Adrenal gland (tissue), 12 donors: Measurements from ENCODE around the gene STX5. TPM values are rescaled to one million over a fixed set of nuclear protein-coding genes. Genes with fewer than 3 reads are reported as not detected.

Experiments
- DNase-seq, 7 donors: peaks; one replicate each; pipeline ENCODE4 v3.0.0-alpha.2; 2019 to 2020
- H3K27ac ChIP-seq, 5 donors: fragments of 200-600 bp; sonication (generic) in 4 of 5; 1 replicate in 3 of 5; 2 replicates in 2 of 5; pipeline versions ENCODE4 v1.5.1 to v1.8.0; 2016 to 2020; ENCODE audit warnings: mild to moderate bottlenecking in 1 of 5
- H3K27me3 ChIP-seq: fragments of 200-600 bp; 2 replicates; pipeline ENCODE4 v1.8.0; 2021
- H3K36me3 ChIP-seq, 2 donors: fragments of 200-600 bp; replicated peaks in 1 of 2; 1 replicate in 1 of 2; 2 replicates in 1 of 2; pipeline versions ENCODE4 v1.5.1 to v1.8.0; 2018 to 2022
- H3K4me1 ChIP-seq, 2 donors: fragments of 200-600 bp; replicated peaks in 1 of 2; 1 replicate in 1 of 2; 2 replicates in 1 of 2; pipeline versions ENCODE4 v1.5.1 to v1.8.0; 2018 to 2021
- H3K4me3 ChIP-seq, 4 donors: fragments of 200-600 bp; sonication (generic) in 3 of 4; one replicate each; pipeline ENCODE4 v1.5.1; 2016 to 2018
- H3K9me3 ChIP-seq, 3 donors: fragments of 200-600 bp; sonication (generic) in 1 of 3; replicated peaks in 1 of 3; 1 replicate in 2 of 3; 2 replicates in 1 of 3; pipeline versions ENCODE4 v1.5.1 to v1.8.0; 2016 to 2021
- CTCF ChIP-seq, 6 experiments: fragments of 450-650 bp in 4 of 6; fragments of 200-600 bp in 2 of 6; sonication (generic) in 1 of 6; IDR thresholded peaks; 1 replicate in 5 of 6; 2 replicates in 1 of 6; pipeline versions ENCODE4 v1.5.1 to v1.8.0; 2016 to 2021; ENCODE audit warnings: antibody characterized with exemption in 6 of 6, mild to moderate bottlenecking in 2 of 6, moderate library complexity in 1 of 6
- POLR2A ChIP-seq, 2 donors: fragments of 450-650 bp; IDR thresholded peaks; one replicate each; pipeline ENCODE4 v1.6.1; 2017; ENCODE audit warnings: antibody characterized with exemption in 2 of 2, mild to moderate bottlenecking in 2 of 2, moderate library complexity in 1 of 2
- whole genome bisulfite sequencing, 4 donors: extraction: QIAGEN DNeasy Blood & Tissue Kit in 2 of 4; methylation state at CpG; one replicate each; pipeline versions ENCODE4 v1.1.5 to v1.1.7; 2013 to 2017; 5-methylcytosine and 5-hydroxymethylcytosine counted together
- intact Hi-C, 2 donors: fragments of 100-400 bp; cut with DNase I; formaldehyde crosslinking; loops; one replicate each; pipeline versions ENCODE4 v1.14.1 to v1.15.0; 2022 to 2023
- polyA plus RNA-seq, 3 donors: library from polyadenylated mRNA; stranded (reverse); fragments of 200-250 nt in 2 of 3; fragments of 350-450 nt in 1 of 3; fragmentation: Illumina TruSeq in 1 of 3; extraction: RNeasy Lipid Tissue Mini Kit (QIAGEN cat#74804) in 1 of 3; gene quantifications; one replicate each; pipeline ENCODE4 v1.2.3, GENCODE V29; 2013 to 2014
- total RNA-seq, 9 donors: library from RNA; depleted of rRNA in 4 of 9; stranded (reverse); fragments of >200 nt in 4 of 9; fragments of 120-200 nt in 1 of 9; fragmentation: NEBNext Ultra II Directional in 1 of 9; extraction: Animal tissue kit (Norgen Biotek cat#: 25700) in 1 of 9; gene quantifications; one replicate each; pipeline versions ENCODE4 v1.1.0 to v1.2.4, GENCODE V29; 2013 to 2023
- donor health status: healthy with polysubstance abuse.
- donor health status: Bipolar disorder and iron deficiency.
- donor health status: DM: yes; HTN: yes; CAD: no.
- donor health status: DM: no; HTN: no; CAD: no.
- donor health status: DM: no; HTN: no; CAD: no.
- donor health status: DM: yes; HTN: yes; CAD: no.

STX5 gene
- total and polyA plus RNA-seq, 12 donors = 19.7 to 59.9 (median 36.0) TPM

- Histone ChIP-seq H3K27ac (peak overlapping the region; percentile 65 to 93 (median 89)), H3K36me3 (peaks cover 0 to 40% of the 10 kb centered on the region in 2 donors), H3K4me3 (peak overlapping the region; percentile 25 to 69 (median 54)), H3K4me1 (peaks cover 15 to 28% of the 10 kb centered on the region in 2 donors), H3K27me3 (no peaks in the 10 kb centered on the region), H3K9me3 (no peaks in the 10 kb centered on the region)
- DNase-seq = peak in 5 of 7 donors; percentile 32 to 66 (median 50)
- 1 to 5% (median 2%) methylated on average over 14 of the region's 14 CpGs for WGBS, 4 donors
- intact Hi-C loops = no loop called here
- TF ChIP-seq CTCF (IDR thresholded peaks at IDR 0.05) (no peak), POLR2A (IDR thresholded peaks at IDR 0.05) (peak in 1 of 2 donors; percentile 46)
Observed at GRCh38 chr11:62804310-62805075, 27.4 kb downstream of the STX5 start.

- no peak for DNase-seq
Observed at GRCh38 chr11:62801071-62801470, 30.8 kb downstream of the STX5 start.

GRCh38 chr11:62799486-62799885, 32.4 kb downstream of the STX5 start:
- intact Hi-C loops = loop anchor here in 1 of 2 donors (10.0 kb wide), 1 partner anchor 65 kb away; no protein-coding TSS in a partner anchor
- H3K27me3 ChIP-seq = no peaks in the 10 kb centered on the region
- 79 to 90% (median 89%) methylated on average over 5 to 10 of the region's 10 CpGs for WGBS, 4 donors
- DNase-seq = no peak
- H3K9me3 ChIP-seq = no peaks in the 10 kb centered on the region
- peaks cover 0 to 90% of the 10 kb centered on the region in 2 donors for H3K36me3 ChIP-seq
- no peak for TF ChIP-seq POLR2A (IDR thresholded peaks at IDR 0.05)
- no peak for TF ChIP-seq CTCF (IDR thresholded peaks at IDR 0.05)
- no peak overlapping the region for H3K27ac ChIP-seq
- H3K4me1 ChIP-seq = peaks cover 7 to 18% of the 10 kb centered on the region in 2 donors
- no peak overlapping the region for H3K4me3 ChIP-seq

More at GRCh38 chr11:62801071-62801470, 30.8 kb downstream of the STX5 start:
- intact Hi-C loops = no loop called here
- Histone ChIP-seq H3K4me1 (peaks cover 11 to 22% of the 10 kb centered on the region in 2 donors), H3K27me3 (no peaks in the 10 kb centered on the region), H3K9me3 (no peaks in the 10 kb centered on the region), H3K36me3 (peaks cover 0 to 75% of the 10 kb centered on the region in 2 donors), H3K27ac (no peak overlapping the region), H3K4me3 (no peak overlapping the region)
- TF ChIP-seq CTCF (IDR thresholded peaks at IDR 0.05) = no peak
- TF ChIP-seq POLR2A (IDR thresholded peaks at IDR 0.05) = no peak
- 69 to 78% (median 76%) methylated on average over 4 of the region's 4 CpGs for WGBS, 4 donors

GRCh38 chr11:62796281-62796680, 35.6 kb downstream of the STX5 start:
- DNase-seq = no peak
- no peak overlapping the region for H3K4me3 ChIP-seq
- H3K27me3 ChIP-seq = no peaks in the 10 kb centered on the region
- no peaks in the 10 kb centered on the region for H3K9me3 ChIP-seq
- no peak overlapping the region for H3K27ac ChIP-seq
- no peak for TF ChIP-seq CTCF (IDR thresholded peaks at IDR 0.05)
- TF ChIP-seq POLR2A (IDR thresholded peaks at IDR 0.05) = no peak
- intact Hi-C loops = loop anchor here in 1 of 2 donors (10.0 kb wide), 1 partner anchor 69 kb away; no protein-coding TSS in a partner anchor
- 75 to 83% (median 81%) methylated on average over 7 of the region's 7 CpGs for WGBS, 4 donors
- peaks cover 0 to 89% of the 10 kb centered on the region in 2 donors for H3K36me3 ChIP-seq
- peaks cover 9 to 11% of the 10 kb centered on the region in 2 donors for H3K4me1 ChIP-seq
